Coronary artery (tissue), 2 donors: ENCODE data around the gene MARCO.
"Not testable (repeated sequence)": the region's sequence is repeated elsewhere in the genome, so short reads cannot be mapped to it uniquely, and the experiment has no call there.

ENCODE experiments used
- DNase-seq: peaks from one replicate; pipeline ENCODE4 v3.0.0-alpha.2; 2017; ENCODE audit warnings: low spot score
- H3K27ac ChIP-seq, 2 donors: fragments of 200-600 bp; sonication (generic); one replicate each; pipeline ENCODE4 v1.5.1; 2016 to 2019
- H3K4me3 ChIP-seq: fragments of 200-600 bp; sonication (generic); 2 replicates; pipeline ENCODE4 v1.5.1; 2016; ENCODE audit warnings: mild to moderate bottlenecking, moderate library complexity
- CTCF ChIP-seq: fragments of 200-600 bp; sonication (generic); IDR thresholded peaks from one replicate; pipeline ENCODE4 v1.5.1; 2019; ENCODE audit warnings: antibody characterized with exemption

Gene MARCO

GRCh38 chr2:119025762-119026351 lies 83.9 kb downstream of the MARCO start:
- DNase-seq: no peak
- Histone ChIP-seq H3K4me3 (no peak overlapping the region), H3K27ac (no peak overlapping the region)
- no peak for TF ChIP-seq CTCF

- Histone ChIP-seq H3K27ac (no peak overlapping the region), H3K4me3 (no peak overlapping the region)
- DNase-seq: no peak
- no peak for TF ChIP-seq CTCF
Measured at GRCh38 chr2:119026890-119027289, 84.9 kb downstream of the MARCO start.

GRCh38 chr2:119028327-119029174 lies 86.6 kb downstream of the MARCO start:
- DNase-seq: no peak
- no peak overlapping the region for H3K27ac ChIP-seq
- H3K4me3 ChIP-seq: no peak overlapping the region
- no peak for TF ChIP-seq CTCF

GRCh38 chr2:119029297-119029696 lies 87.3 kb downstream of the MARCO start:
- H3K27ac ChIP-seq: no peak overlapping the region

GRCh38 chr2:119037922-119038321 lies 95.9 kb downstream of the MARCO start:
- not testable (repeated sequence) for H3K4me3 ChIP-seq, DNase-seq, H3K27ac ChIP-seq

More at GRCh38 chr2:119029297-119029696, 87.3 kb downstream of the MARCO start:
- TF ChIP-seq CTCF: no peak
- no peak overlapping the region for H3K4me3 ChIP-seq
- DNase-seq: no peak

- H3K27ac ChIP-seq: no peak overlapping the region
- no peak overlapping the region for H3K4me3 ChIP-seq
- no peak for TF ChIP-seq CTCF
- no peak for DNase-seq
Measured at GRCh38 chr2:119040730-119041129, 98.7 kb downstream of the MARCO start.
